IPS-11a (cell line): ENCODE data around the gene FAM193A.

ENCODE experiments used
- H3K4me3 ChIP-seq: one replicate; pipeline ENCODE4 v1.5.1; 2013; ENCODE audit warnings: low read depth, low read length, control low read depth

Gene FAM193A, protein sequence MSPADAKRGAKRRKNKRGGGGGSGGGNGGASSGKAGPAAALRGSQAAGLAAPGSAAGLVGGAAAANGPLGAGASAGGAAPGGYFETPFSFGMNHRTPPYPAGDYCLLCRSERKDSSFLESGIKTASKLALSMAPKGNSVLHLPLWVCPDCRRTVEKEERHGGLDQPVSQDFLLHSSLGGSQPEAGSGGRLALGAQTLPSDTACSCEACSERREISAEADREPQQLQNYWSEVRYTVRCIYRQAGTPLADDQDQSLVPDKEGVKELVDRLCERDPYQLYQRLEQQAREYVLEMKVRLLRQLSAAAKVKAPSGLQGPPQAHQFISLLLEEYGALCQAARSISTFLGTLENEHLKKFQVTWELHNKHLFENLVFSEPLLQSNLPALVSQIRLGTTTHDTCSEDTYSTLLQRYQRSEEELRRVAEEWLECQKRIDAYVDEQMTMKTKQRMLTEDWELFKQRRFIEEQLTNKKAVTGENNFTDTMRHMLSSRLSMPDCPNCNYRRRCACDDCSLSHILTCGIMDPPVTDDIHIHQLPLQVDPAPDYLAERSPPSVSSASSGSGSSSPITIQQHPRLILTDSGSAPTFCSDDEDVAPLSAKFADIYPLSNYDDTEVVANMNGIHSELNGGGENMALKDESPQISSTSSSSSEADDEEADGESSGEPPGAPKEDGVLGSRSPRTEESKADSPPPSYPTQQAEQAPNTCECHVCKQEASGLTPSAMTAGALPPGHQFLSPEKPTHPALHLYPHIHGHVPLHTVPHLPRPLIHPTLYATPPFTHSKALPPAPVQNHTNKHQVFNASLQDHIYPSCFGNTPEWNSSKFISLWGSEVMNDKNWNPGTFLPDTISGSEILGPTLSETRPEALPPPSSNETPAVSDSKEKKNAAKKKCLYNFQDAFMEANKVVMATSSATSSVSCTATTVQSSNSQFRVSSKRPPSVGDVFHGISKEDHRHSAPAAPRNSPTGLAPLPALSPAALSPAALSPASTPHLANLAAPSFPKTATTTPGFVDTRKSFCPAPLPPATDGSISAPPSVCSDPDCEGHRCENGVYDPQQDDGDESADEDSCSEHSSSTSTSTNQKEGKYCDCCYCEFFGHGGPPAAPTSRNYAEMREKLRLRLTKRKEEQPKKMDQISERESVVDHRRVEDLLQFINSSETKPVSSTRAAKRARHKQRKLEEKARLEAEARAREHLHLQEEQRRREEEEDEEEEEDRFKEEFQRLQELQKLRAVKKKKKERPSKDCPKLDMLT (N-terminal part only)

DNA sequence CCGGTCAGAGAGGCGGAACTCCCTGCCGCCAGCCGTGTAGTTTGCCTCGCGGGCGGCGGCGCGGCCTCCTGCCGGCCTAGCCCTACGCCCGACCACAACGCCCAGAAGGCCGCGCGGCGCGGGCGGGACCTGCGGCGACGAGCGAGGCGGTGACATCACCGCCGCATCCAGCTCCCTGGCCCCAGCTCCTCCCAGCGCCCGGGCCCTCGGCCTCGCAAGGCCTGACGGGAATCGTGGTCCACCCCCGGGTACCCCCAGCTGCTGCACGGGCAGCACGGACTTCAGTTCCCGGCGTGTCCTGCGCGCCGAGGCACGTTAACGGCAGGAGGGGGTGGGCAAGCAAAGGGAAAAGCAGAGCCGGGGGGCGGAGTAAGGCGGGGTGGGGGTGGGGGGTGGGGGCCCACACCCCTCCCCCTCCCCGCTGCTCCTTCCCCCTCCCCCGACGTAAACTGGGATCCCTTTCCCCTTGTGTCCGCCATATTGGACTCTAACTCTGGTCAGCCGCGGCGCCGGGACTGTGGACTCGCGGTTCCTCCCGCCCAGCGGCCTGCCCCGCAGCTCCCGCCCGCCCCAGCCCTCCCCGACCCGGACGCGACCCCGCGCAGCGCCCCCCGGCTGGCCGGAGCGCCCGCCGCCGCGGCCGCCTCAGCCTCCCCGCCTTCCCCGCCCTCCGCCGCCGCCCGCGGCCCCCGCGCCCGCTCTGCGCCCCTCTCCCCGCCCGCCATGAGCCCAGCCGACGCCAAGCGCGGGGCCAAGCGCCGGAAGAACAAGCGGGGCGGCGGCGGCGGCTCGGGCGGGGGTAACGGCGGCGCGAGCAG lies at the start of gene FAM193A:
Gene FAM193A, plus strand, starts transcription at position 455 of the 818 bp plus-strand sequence. Its CDS starts 269 bp downstream, at position 724.
- H3K4me3 ChIP-seq: peak within 1 kb of the TSS; percentile 74

DNA sequence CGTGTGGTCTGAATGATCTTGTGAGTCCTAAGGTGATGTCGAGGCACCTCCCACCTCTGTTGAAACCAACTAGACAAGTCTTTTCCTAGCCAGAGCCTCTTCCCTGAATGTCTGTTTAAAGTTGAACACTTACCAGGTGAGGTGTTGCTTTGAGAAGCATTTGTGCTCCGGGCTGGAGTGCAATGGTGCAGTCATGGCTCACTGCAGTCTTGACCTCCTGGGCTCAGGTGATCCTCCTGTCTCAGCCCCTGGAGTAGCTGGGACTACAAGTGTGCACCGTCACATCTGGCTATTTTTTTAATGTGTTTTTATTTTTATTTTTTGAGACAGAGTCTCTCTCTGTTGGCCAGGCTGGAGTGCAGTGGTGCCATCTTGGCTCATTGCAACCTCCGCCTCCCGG lies 49.5 kb upstream of the FAM193A start:
- H3K4me3 ChIP-seq: no peak overlapping the region

DNA sequence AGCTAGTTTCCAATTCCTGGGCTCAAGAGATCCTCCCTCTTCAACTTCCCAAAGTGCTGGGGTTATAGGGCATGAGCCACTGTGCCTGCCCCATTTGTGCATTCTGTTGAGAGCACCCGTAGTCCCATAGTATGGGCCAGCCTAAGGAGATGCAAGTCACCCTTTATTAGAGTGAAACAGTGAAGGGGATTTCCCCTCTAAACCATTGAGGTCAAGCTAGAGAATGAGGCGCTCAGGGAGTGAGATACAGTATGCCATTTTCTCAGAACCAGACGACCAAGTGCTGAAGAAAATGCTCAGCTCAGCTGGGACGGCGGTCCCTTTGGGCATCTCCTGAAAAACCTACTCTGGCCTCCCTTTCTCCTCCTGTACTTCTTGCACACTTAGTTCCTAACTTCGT lies 48.8 kb upstream of the FAM193A start:
- H3K4me3 ChIP-seq: no peak overlapping the region

DNA sequence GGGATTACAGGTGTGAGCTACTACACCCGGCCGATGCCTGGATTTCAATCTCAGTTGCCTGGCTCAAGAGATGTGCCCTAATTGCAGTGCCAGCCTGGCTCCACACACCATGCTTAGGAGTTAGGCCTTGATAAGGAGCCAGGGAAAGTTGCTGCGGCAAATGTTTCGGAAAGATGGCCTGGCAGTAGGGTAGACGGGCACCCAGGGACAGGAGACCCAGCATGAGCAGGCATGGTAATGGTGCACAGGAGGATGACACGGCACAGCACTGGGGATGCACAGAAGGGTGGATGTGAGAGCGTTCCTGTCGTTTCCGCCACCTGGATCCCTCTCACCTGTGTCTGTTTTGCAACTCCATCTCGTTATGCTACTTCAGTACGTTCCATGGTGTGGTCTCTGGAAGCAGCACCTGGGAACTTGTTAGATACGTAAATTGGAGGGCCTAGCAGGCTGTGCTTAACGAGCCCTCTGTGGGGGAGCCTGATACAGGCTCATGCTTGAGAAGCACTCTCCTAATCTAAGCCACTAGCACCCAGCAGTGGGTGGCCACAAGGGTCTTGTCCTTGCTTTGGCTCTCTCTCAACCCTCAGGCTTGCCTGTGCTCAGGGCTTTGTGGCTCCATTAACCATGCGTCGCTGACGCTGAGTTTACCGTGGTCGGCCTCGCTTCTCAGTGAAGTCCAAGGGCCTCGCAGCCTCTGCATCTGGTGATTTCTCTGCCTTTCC lies 47.2 kb upstream of the FAM193A start:
- H3K4me3 ChIP-seq: no peak overlapping the region

DNA sequence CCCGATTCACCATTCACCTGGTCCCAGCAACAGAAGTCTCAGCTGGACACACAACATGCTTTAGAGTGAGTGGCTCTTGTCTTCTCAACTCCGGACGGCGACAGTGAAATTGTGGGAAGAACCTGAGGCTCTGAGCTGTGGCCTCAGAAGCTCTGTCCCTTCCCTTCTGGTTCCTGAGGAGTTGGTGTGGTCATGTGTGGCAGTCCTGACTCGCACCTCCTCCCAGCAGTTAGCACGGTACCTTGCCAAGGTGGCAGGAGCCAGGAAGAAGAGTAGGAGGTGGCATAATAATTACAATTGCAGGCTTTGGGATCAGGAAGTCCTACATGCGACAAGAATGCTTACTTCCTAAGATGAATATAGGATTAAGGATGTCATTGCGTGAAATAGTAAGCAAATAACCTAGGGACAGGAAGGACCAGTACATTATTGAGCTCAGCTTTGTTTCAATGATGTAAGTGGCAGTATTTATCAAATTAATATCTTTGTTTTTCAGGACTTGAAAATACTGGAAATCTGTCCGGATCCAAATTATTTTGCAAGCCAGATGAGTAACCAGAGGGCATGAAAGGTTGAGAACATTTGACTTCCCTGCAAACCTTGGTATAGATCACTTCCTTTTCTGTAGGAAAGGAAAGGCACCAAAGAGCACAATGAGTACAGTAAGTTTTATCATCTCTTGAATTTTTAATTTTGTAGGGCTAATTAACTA lies 46.5 kb upstream of the FAM193A start:
- no peak overlapping the region for H3K4me3 ChIP-seq

- H3K4me3 ChIP-seq: no peak overlapping the region
These were observed 43.5 kb upstream of the FAM193A start for GRCh38 chr4:2492970-2493369.

GRCh38 chr4:2494992-2495391 lies 41.5 kb upstream of the FAM193A start:
- H3K4me3 ChIP-seq: no peak overlapping the region

DNA sequence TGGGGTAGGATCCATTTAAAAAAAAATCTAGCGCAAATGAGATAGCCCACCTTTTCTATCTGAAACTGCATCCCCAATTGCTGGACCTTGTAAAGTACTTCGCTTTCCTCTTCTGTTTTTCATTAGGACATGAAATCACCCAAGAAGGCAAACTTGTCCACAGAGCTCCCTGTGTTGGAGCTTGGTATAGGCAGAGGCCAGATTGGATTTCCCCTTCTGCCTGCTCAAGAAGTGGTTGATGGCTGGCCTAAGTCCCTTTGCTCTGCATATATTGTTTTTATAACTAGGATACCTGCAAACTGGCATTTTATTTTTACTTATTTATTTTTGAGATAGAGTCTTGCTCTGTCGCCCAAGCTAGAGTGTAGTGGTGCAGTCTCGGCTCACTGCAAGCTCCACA lies 39.1 kb upstream of the FAM193A start:
- no peak overlapping the region for H3K4me3 ChIP-seq

DNA sequence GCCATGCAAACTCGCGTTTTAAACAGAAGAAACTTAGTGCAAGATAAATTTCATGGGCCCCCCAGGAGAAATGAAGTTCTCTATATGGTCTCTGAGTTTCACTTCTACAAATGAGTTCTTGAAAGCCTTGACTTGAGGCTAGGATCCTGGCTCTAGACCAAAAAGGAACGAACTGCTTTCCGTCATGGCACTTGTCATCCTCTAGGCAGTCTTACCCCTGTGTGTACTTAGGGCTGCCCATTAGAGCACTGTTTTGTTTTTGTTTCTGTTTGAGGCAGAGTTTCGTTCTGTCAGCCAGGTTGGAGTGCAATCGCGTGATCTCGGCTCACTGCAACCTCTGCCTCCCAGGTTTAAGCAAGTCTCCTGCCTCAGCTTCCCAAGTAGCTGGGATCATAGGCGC lies 38.5 kb upstream of the FAM193A start:
- H3K4me3 ChIP-seq: no peak overlapping the region

DNA sequence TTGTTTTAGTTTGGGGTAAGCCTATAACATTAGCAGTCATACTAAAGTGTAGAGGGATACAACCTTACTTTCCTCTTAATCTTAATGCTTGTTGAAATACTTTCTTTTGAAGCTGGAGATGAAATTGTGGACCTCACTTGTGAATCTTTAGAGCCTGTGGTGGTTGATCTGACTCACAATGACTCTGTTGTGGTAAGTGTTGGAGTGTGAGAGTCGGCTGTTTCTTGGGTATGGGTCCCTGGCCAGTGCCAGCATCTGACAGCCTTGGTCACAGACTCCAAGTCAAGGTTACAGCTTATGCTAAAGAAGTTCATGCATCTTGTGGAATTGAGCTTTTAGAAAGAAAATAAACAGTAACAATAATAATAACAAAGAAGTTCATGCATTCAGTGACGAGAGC lies 35.9 kb upstream of the FAM193A start:
- H3K4me3 ChIP-seq: no peak overlapping the region

GRCh38 chr4:2501034-2501594 lies 35.3 kb upstream of the FAM193A start:
- H3K4me3 ChIP-seq: no peak overlapping the region

DNA sequence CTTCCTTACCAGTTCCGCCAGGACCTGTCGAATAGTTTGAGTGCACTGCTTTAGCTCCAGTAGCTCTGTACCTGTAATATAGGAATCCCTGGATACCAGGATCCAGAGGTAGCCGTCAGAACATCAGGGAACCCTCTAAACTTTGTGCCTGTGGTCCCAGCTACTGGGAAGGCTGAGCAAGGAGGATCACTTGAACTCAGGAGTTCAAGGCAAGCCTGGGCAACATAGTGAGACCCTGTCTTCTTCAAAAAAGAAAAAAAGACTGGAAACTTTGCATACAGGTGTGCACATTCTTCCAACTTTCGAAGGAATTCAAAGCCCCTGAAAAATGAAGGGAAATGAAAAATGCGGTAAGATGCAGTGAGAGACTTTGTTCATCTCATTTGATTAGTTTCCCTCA lies 32.6 kb upstream of the FAM193A start:
- no peak overlapping the region for H3K4me3 ChIP-seq

DNA sequence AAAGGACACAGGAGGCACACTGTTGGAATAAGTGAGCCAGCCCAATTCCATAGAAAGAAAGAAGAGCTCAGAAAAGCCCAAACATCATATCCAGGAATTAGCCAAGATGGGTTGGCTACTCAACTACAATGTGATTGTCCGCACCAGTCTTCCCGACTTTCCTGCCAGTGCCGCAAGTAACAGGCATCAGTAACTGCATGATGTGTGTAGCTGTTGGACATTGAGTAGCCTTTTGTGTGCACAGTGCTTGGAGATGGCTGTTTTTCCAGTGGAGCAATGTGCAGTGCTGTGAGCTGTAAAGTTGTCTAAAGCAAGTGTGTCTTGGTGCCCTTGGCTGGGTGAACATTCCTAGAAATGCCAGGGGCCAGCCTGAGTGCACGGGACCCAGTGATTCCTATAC lies 29.2 kb upstream of the FAM193A start:
- H3K4me3 ChIP-seq: no peak overlapping the region

GRCh38 chr4:2507855-2508254 lies 28.6 kb upstream of the FAM193A start:
- H3K4me3 ChIP-seq: no peak overlapping the region

DNA sequence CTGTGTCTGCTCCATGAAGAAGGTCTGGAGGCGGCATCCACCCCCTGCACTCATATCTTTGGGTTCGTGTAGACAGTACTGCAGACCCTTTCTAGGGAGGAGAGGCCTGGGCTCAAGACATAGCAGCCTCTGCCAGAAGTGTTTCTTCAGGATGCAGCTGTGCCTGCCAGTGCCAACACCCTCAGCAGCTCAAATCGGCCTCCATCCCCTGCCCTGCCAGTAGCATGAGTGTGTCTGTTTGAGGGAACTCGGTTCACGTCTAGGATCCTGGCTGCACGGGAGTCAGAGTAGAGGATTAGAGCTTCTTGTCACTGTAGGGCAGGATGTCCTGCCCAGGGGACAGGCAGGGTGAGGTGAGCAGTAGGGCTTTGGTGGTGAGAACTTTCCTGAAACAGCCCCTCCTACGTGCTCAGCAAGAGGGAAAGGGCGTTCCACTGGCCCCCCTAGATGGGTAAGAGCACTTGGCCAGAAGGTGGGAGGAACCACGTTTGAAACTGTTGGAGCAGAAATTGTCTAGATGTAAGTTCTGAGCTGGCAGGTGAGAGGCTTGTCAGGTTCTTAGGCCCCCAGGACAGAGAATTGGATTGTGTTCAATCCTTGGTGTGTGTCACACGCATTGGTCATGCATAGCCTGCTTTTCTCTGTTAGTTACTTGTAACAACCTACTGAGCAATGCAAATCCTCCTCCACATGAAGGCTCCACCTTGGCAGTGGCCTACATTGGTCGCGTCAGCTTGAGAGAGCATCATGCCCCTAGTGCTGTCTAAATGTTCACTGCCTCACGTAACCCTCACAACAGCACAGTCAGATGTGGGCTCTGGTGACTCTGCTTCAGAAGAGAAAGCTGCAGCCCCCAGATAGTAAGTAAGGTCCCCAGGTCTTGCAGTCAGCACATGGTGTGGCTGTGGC lies 25.8 kb upstream of the FAM193A start:
- no peak overlapping the region for H3K4me3 ChIP-seq

- H3K4me3 ChIP-seq: no peak overlapping the region
These were observed 24.8 kb upstream of the FAM193A start for GRCh38 chr4:2511645-2512131.

DNA sequence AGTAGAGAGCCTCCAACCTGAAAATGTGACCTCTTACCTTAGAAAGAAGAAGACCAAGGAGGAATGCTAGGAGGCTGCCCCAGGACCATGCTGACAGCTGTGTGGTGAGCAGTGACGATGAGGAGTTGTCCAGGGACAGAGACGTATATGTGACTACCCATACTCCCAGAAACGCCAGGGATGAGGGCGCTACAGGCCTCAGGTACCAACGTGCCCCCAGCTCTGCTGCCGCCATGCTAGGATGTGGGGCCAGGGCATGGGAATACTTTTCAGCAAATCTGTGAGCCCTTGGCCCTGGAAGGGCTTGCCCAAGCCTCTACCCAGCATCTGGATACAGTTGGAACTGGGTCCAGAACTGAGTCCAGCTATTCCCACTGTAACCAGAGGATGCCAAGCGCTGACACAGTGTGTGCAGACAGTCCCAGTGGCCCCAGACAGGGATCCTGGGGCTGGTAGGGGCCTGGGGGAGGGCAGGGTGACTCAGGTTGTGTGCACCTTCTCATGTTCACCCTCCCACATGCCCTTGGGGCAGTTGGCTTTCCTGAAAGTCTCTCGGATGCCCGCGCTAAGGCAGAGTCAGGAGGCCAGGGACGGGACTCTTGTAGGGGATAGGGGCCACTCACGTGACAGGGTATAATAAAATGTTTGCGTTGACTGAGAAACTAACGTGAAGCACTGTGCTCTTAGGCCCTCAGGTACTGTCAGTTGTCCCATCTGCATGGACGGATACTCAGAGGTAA lies 23.9 kb upstream of the FAM193A start:
- no peak overlapping the region for H3K4me3 ChIP-seq
